HG03558 (cell line): ENCODE measurements around the gene RNF215.
"Not testable (repeated sequence)": the region's sequence is repeated elsewhere in the genome, so short reads cannot be mapped to it uniquely, and the experiment has no call there.

Experiments used
- ATAC-seq: cut with Tn5 transposase; IDR thresholded peaks from one replicate; pipeline ENCODE4 v1.9.1; 2021; ENCODE audit warnings: moderate number of reproducible peaks; ENCODE audit not compliant: unreplicated experiment; ENCODE audit errors: extremely low read depth

RNF215 gene

GRCh38 chr22:30421695-30422480, 34.7 kb upstream of the RNF215 start:
- ATAC-seq: no peak

GRCh38 chr22:30420347-30421125, 33.3 kb upstream of the RNF215 start:
- ATAC-seq: no peak

GRCh38 chr22:30416837-30417236, 29.6 kb upstream of the RNF215 start:
- ATAC-seq: no peak

GRCh38 chr22:30416403-30416802, 29.2 kb upstream of the RNF215 start:
- no peak for ATAC-seq

GRCh38 chr22:30414525-30415047, 27.4 kb upstream of the RNF215 start:
- ATAC-seq: no peak

- ATAC-seq: no peak
These were observed 26.7 kb upstream of the RNF215 start for GRCh38 chr22:30413745-30414524.

GRCh38 chr22:30413001-30413400, 25.8 kb upstream of the RNF215 start:
- no peak for ATAC-seq

GRCh38 chr22:30411780-30412179, 24.6 kb upstream of the RNF215 start:
- ATAC-seq: no peak

- ATAC-seq: no peak
These were observed 21.3 kb upstream of the RNF215 start for GRCh38 chr22:30408388-30409102.

GRCh38 chr22:30406400-30406799, 19.2 kb upstream of the RNF215 start:
- no peak for ATAC-seq

- no peak for ATAC-seq
These were observed 18.5 kb upstream of the RNF215 start for GRCh38 chr22:30405731-30406130.

- no peak for ATAC-seq
These were observed 17.1 kb upstream of the RNF215 start for GRCh38 chr22:30404307-30404706.

- not testable (repeated sequence) for ATAC-seq
These were observed 15.5 kb upstream of the RNF215 start for GRCh38 chr22:30402766-30403104.

- ATAC-seq: no peak
These were observed 15.0 kb upstream of the RNF215 start for GRCh38 chr22:30402028-30402765.

GRCh38 chr22:30401024-30401423, 13.8 kb upstream of the RNF215 start:
- ATAC-seq: not testable (repeated sequence)

- ATAC-seq: no peak
These were observed 12.9 kb upstream of the RNF215 start for GRCh38 chr22:30400159-30400558.

GRCh38 chr22:30399718-30400117, 12.5 kb upstream of the RNF215 start:
- ATAC-seq: no peak

GRCh38 chr22:30398685-30399680, 11.8 kb upstream of the RNF215 start:
- no peak for ATAC-seq
